HG03442 (cell line): Measurements from ENCODE around the gene RALGAPA2.

ENCODE experiments used
- ATAC-seq: cut with Tn5 transposase; IDR thresholded peaks from one replicate; pipeline ENCODE4 v1.9.1; 2021; ENCODE audit warnings: mild to moderate bottlenecking, moderate library complexity; ENCODE audit not compliant: unreplicated experiment

Gene RALGAPA2

DNA sequence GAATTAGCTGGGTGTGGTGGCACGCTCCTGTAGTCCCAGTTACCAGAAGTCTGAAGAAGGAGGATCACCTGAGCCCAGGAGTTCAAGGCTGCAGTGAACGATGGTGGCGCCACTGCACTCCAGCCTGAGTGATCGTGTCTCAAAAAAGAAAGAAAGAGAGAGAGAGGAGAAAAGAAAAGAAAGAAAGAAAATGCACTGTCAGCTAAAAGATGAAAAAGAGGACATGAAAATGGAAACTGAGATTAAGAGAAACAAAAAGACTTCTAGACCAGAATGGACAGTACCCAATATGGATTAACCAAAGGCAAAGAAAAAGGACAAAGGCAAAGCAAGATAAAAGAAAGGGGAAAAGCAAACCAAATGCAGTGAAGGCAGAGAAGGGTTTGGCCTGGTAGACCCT is 9.0 kb upstream of the RALGAPA2 start:
- ATAC-seq = no peak

DNA sequence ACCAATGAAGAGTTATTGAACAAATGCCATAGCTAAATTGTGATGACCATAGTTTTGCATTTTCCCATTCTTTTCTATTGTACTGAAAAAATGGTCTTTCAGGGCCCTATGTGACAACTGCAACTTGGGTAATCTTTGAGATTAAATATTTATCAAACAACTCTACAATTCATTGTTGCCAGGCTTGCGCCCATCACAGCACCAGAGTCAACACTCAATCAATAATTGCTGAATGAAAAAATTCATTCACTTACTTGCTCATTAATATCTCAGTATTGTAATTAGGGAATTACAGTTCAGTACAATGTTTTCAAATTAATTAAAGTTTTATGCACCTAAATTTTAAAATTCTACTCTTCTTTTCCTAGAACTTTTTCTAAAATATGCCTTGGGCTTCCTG is 7.7 kb upstream of the RALGAPA2 start:
- ATAC-seq = no peak

DNA sequence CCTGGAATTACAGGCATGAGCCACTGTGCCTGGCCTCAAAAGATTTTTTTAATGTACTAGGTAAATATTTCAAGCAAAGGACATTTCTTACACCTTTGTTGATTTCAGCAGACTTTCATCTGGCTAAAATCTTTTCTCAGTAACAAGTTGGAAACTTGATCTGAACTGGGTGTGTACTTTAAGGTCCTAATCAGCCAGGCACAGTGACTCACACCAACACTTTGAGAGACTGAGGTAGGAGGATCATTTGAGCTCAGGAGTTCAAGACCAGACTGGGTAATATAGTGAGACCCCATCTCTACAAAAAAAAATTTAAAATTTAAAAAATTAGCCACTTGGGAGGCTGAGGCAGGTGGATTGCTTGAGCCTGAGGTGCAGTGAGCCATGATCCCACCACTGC is 7.0 kb upstream of the RALGAPA2 start:
- ATAC-seq = no peak

DNA sequence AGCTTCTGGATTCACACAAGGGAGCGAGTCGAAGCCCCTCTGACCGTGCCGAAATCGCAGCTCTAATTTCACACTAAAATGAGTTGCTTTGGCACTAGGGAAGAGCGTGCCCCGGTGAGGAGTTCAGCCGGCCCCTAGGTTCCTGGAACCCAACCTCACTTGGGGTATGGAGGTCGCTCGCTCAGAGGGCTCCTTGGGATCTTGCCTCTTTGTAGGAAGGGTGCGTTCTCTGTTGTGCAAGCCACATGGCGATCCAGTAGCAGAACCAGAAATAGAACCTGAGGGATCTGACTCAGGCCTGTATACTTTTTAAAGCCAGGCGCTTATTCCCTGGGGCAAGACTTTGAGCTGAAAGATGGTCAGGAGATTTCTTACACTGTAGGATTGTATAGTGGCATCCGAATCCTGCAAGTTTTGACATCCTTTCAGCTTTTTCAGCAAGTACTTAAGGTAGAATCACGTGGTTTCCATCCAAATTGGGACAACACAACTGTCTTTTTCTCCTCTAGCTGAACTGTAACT is 861 bp upstream of the RALGAPA2 start:
- no peak for ATAC-seq

DNA sequence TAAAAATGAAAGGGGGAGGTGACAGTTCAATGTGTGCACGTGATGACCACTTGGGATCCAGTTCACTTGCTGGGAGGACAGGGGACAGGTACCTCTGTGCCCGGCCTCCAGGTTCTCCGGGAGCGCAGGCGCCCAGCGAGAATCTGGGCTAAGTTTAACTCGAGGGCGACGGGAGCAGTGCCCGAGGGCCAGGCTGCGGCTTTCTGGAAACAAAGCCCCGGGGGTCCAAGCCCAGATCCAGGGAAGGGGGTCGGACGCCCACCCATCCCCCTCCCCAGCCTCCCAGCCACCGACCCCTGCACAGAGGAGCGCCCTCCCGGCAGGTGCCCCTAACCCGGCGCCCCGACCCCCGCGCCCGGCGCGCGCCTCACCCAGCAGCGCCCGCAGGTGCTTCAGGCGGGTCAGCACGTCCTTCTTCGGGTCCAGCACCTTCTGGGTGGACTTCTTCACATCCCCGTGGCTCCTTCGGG is 405 bp downstream of the RALGAPA2 start:
- ATAC-seq = peak; percentile 3

DNA sequence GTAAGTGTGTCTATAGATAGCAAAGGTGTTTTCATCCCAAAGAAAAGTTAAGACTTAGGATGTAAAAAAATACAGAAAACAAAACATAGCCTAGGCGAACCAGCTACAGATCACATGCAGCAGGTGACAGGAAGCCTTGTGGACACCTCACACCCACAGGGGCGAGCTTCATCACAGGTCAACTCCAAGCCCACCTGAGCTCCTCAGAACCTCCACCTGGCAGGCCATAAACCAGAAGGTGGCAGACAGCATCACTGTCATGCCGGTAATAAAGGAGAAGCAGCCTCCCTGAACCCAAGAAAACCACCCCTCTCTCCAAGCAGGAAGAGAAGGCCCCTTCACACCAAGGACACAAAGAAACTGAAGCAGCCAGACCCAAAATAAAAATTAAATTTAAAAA is 1.0 kb downstream of the RALGAPA2 start:
- no peak for ATAC-seq

DNA sequence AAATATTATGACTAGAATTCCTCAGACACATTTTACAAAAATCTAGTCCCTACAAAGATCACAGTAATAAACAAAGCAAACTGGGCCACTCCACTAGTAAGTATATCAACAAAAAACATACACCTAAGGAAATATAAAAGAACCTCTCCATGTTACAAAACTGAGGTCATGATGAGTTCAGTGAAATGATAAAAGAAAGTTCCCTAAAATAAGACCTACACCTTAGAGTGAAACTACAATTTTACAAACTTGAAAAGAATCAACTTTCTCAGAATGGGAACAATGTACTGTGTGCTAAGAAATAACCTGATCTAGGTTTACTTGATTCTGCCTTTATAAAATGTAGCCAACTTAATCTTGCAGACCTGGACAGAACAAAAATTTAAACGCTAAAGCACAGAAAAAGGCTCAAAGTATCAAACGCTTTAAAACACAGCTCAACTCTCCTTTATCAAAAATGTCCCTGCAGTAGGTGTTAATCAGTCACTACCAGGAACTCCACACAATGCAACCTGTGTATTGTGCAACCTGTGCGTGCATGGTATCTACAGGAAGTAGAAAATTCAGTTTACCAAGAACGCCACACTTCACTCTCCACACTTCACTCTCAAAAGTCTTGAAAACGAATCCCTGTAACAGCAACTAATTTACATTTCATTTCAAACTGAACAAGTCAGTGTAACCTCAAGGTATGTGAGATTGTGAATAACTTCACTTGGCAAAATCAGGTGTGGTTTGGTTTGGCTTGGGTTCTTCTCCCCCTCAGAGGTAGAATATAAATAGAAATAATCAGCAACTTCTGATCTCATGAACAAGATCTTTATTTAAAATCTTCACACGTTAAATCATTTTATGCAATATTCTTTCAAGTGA is 1.8 kb downstream of the RALGAPA2 start:
- peak; percentile 23 for ATAC-seq

DNA sequence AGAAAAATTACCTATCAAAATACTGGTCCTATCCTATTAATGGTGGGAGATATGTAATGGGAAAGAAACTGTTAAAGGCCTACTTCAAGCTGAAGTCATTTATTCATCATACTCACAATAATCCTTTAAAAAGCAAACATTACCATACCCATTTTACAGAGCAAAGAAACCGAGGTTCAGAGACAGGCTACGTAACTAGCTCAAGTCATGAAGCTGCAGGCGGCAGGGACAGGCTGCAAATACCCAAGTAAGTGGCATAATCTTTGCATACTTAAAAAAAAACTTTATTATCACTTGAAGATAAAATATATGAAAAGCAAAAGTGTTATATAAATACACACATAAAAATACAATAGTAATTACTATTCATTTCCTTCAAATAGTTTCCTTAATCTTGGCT is 2.6 kb downstream of the RALGAPA2 start:
- ATAC-seq = no peak

DNA sequence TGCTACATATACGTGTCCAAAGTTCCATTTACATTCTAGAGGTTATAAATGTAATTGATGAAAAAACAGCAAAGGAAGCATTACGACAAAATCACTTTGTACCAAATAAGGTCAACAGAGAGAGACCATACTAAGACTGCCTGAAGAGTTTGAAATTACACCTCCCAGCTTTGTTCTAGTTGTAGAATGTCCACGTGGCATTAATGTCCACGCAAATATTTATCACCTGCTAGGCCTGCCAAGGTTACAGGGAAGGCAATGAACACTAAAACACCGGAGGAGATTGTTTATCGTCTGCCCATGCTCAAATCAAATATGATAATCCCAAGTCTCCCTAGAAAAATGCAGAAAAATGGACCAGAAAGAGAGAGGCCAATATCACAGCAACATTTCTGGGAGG is 6.2 kb downstream of the RALGAPA2 start:
- no peak for ATAC-seq

DNA sequence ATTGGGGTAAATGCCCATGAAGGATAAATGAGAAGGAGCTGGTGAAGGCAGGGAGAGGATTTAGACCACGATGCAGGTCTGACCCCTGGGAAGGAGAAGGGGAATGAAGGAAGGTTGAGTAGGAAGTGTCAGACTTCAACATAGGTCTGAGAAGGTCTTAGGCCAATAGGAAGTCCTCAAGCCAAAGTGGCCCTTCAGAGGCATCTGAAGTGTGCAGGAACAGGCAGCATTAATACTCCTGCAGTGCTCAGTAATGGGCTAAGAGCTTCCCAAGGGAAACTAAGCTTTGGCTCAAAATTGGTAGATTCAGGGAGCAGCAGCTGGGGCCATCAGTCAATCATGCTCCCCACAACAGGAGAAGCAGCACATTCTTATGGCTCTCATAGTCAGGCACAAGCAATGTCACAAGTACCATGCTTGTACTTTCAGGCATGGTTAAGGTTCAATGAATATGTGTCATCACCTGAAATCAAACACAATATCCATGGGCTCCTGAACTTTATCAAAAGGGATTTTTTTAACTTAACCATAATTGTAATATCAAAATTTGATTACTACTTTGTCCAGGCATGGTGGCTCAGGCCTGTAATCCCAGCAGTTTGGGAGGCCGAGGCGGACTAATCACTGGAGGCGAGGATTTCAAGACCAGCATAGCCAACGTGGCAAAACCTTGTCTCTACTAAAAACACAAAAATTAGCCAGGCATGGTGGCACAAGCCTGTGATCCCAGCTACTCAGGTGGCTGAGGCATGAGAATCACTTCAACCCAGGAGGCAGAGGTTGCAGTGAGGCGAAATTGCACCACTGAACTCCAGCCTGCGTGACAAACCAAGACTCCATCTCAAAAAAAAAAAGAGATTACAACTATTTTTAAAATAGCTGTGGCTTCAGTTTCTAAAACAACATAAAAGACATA is 9.9 kb downstream of the RALGAPA2 start:
- ATAC-seq = no peak

DNA sequence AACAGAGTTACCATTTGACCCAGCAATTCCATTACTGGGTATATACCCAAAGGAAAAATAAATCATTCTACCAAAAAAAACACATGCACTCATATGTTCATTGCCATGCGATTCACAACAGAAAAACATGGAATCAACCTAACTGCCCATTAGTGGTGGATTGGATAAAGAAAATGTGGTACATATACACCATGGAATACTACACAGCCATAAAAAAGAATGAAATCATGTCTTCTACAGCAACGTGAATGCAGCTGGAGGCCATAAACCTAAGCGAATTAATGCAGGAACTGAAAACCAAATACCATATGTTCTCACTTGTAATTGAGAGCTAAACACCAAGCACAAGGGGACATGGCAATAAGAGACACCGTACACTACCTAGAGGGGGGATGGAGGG is 12.5 kb downstream of the RALGAPA2 start:
- ATAC-seq = no peak

DNA sequence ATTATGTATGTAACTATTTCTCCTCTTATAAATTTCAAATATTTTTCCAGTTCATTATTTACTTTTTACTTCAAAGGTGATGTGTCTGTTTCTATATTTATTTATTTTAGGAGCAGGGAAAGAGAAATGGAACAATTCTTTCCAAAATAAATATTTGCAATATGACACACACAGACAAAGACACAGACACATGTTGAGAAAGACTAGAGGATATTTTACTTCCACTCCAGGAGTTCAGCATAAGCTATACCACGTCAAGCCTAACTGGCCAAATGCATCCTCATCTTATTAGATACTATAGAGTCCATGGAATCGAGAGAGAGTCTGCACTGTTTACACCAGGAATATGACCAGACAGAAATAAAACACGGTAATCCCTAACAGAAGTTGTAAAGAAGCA is 13.3 kb downstream of the RALGAPA2 start:
- ATAC-seq = no peak

DNA sequence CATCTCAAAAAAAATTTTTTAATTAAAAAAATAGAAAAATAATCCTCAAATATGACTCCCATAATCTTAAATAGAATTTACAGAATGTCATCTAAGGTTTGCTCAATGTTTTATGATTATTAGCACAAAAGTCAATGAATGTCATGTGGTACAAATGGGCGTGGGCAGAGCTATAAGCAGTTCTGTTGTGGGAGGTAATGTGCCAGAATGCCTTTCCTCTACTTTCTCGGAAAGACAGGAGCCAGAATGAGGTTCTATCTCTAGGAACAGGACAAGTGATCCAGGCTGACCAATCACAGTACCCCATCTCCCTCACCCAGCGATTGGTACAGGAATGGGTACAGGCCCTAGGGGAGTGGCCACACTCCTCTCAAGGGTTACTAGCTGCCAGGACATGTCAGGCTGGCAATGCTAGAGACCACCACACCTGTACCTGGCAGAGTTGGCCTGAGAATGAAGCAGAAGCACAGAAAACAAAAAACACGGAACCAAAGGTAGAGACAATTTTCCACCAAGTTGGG is 15.1 kb downstream of the RALGAPA2 start:
- ATAC-seq = no peak

DNA sequence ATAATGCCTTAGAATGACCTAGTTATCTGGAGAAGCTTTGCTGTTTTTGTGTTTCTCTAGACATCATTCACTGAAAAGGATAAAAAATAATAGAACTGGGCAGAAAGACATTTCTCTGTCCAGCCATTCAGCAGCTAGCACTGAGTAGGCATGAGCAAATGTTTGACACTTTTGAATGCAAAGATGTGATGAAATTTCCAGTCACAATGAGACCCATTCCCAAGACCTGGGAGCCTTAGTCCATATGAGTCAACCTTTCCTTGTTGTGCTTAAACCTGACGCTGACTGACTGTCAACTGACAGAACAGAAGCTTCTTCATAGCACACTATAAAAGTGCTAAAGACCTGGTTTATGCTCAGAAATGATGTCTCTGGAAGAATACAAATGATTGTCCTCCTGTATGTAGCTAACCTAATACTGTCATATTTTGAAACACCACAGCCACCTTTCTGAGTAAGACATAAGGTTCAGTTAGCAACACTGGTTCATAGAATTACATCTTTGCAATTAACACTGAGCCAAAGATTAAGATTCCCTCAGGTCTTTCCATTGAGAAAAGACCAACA is 17.1 kb downstream of the RALGAPA2 start:
- no peak for ATAC-seq

DNA sequence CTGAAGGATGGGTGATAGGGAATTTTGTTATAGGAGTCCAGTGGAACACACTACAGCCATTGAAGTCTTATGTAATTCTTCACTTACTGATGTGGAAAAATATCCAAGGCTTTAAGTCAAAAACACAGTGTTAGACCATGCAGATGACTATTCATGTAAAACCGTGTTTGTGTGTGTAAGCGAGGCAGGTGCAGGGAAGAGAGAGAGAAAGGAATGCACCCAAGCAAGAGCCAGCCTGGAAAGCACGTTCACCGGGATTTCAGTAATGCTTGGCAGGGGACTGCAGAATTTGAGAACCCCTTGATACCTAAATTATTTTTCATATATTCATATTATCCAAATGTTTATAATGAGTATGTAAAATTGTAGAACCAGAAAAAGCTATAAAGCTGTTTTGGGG is 17.9 kb downstream of the RALGAPA2 start:
- ATAC-seq = no peak

DNA sequence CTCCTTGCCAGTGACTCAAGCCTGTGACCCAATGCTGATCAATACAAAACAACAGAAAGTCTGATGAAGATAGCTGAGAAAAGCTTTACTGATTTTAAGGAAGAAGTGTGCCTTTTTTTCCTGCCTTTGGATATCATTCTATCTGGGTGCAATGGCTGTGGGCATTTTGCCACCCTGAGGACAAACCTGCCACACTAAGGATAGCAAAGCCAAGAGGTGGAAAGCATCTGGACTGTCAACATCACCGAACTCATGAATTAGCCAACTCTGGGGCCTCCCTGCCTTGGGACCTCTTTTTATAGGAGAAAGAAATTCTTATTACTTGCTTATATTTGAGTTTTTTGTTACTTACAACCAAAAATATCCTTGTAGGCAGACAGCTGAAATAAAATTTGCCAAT is 19.9 kb downstream of the RALGAPA2 start:
- ATAC-seq = no peak

DNA sequence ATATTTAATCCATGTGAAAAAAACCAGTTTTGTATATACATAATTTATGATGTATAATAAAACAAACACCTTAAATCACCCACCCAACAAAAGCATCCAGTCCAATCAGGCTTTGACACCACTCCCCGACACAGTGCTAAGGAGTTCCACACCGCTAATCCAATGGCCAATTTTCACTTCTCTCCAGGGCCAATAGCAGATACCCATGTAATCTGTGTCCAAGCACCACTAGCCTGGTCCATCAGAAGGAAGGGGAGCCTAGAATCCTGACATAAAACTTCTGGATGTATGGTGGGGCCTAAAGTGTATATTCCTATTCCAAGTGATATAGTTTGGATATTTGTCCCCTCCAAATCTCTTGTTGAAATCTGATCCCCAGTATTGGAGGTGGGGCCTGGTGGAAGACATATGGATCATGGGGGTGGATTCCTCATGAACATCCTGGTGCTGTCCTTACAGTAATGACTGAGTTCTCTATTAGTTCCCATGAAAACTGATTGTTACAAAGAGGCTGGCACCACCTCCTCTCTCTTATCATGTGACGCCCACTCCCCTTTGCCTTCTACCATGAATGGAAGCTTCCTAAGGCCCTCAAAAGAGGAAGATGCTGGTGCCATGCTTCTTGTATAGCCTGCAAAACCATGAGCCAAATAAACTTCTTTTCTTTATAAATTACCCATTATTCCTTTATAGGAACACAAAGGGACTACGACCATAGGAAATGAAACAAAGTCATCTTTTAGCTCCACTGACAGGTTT is 20.8 kb downstream of the RALGAPA2 start:
- peak; percentile 35 for ATAC-seq

DNA sequence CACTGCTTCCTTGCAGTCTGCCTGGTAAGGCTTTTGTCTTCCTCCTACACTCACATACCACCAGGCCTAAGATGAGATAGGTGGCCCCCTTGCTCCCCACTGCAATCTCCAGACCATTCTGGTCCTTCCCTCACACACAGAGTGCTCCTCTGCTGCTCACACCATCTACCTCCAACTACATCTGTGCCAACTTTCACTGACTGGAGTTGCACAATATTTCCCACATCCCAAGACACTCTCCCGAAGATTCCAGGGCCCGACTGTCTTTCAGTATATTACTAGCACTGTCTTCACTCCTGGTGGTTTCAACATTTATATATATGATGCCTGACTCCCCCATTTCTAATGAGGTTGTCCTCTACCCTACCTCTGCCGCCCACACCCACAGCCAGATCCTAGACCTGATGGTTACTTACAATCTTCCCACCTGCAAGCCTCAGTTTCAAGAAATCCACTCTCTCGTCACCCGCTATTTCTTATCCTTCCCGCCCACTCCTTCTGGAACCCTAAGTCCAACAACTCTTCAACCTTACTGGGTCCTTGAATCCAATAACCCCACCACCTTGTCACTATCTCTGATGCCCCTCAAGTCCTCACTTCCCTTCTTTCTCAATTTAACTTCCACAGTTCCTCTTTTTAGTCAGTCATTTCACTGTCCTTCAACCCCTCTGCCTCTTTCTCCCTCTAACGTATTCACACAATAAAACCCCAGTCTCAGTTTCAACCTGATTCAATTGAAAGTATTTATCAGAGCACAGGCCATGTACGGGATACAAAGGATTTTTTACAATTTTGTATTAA is 21.6 kb downstream of the RALGAPA2 start:
- ATAC-seq = peak; percentile 72

DNA sequence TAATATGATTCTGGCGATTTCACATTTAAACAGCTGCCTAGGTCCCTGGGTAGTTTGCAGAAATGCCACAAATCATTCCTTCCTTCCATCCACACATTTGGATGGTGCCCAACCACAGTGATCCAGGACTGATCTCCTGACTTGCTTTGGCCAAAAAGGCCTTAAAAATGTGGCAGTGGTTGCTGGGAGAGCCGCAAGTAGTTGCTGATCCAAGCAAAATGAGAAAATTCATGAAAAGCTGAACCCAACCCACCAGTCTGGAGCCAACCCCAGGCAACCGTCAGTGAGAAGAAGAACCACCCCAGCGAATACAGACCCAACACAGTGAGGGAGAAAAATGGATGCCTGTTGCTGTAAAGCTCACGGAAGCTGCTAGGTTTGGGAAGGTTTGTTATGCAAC is 25.1 kb downstream of the RALGAPA2 start:
- ATAC-seq = no peak
